K562 (cell line): ENCODE measurements around the gene ANHX. TPM values are rescaled to one million over a fixed set of nuclear protein-coding genes. Genes with fewer than 3 reads are reported as not detected.

Experiments used
- MTA3 ChIP-seq: fragments of 450-650 bp; formaldehyde crosslinking; IDR thresholded peaks from 2 replicates; pipeline ENCODE4 v1.6.1; 2017; ENCODE audit warnings: mild to moderate bottlenecking, borderline replicate concordance
- SRF ChIP-seq, 2 experiments: fragments of 250-450, 450-650 bp in 1 of 2; sonication (Bioruptor Pico) in 1 of 2; sonication (generic) in 1 of 2; formaldehyde crosslinking; IDR thresholded peaks; 2 replicates each; pipeline versions ENCODE4 v1.5.0 to v1.5.1; 2020 to 2022; ENCODE audit warnings: mild to moderate bottlenecking in 1 of 2, missing genetic modification reagents in 1 of 2
- THRB ChIP-seq: fragments of 450-650 bp; formaldehyde crosslinking; conservative IDR thresholded peaks from 2 replicates; pipeline ENCODE4 v1.4.0; 2022; ENCODE audit warnings: mild to moderate bottlenecking, missing genetic modification characterization
- ZNF407 ChIP-seq: fragments of 450-650 bp; IDR thresholded peaks from 2 replicates; pipeline ENCODE4 v1.6.1; 2016; ENCODE audit warnings: low read depth
- ZNF589 ChIP-seq: fragments of 200-800 bp; sonication (Bioruptor generic); IDR thresholded peaks from 2 replicates; pipeline ENCODE4 v1.6.1; 2016; ENCODE audit warnings: low read depth, missing genetic modification characterization, missing compliant biosample characterization
- ZNF695 ChIP-seq: fragments of 450-650 bp; formaldehyde crosslinking; IDR thresholded peaks from 2 replicates; pipeline ENCODE4 v1.4.0; 2020; ENCODE audit warnings: mild to moderate bottlenecking, moderate library complexity
- ZNF77 ChIP-seq: fragments of 250-450 bp; sonication (Bioruptor Pico); IDR thresholded peaks from 2 replicates; pipeline ENCODE4 v1.5.0; 2020
- polyA plus RNA-seq, 8 experiments: library from polyadenylated mRNA; depleted of rRNA in 4 of 8; stranded (reverse) in 5 of 8; unstranded in 3 of 8; fragments of >200 nt; fragmentation: Nextera tagmentation in 2 of 8; fragmentation: Illumina TruSeq in 1 of 8; extraction: Ambion mirVana in 2 of 8; extraction: Trizol in 1 of 8; gene quantifications; 2 replicates each; pipeline versions ENCODE4 v1.2.1 to v1.2.3, GENCODE V29; 2011 to 2014; ENCODE audit warnings: inconsistent platforms in 1 of 8, missing spikeins in 1 of 8
- total RNA-seq, 7 experiments: library from RNA; depleted of rRNA in 6 of 7; stranded (reverse); fragments of >200 nt in 6 of 7; fragmentation: Illumina TruSeq in 2 of 7; extraction: Trizol in 2 of 7; gene quantifications; 2 replicates each; pipeline versions ENCODE4 v1.2.1 to v1.2.3, GENCODE V29; 2011 to 2021; ENCODE audit warnings: low replicate concordance in 1 of 7

The ANHX gene
- total and polyA plus RNA-seq, 9 of the 15 experiments (the other 6 are each of a cell fraction or from before 2014, with no cell fraction given) = not detected

GRCh38 chr12:133222211-133222610 is 13.5 kb downstream of the ANHX start (continued):
- TF ChIP-seq MTA3 = no peak
- TF ChIP-seq THRB (CRISPR knock-in tag) = no peak
- TF ChIP-seq ZNF695 (CRISPR knock-in tag) = no peak
- no peak for TF ChIP-seq ZNF407
- no peak for TF ChIP-seq ZNF77
- TF ChIP-seq ZNF589 (CRISPR knock-in tag) = no peak
- TF ChIP-seq SRF (CRISPR knock-in tag; IDR thresholded peaks at IDR 0.05) = no peak
